ENCODE measurements around the gene ZDBF2. TPM values are rescaled to one million over a fixed set of nuclear protein-coding genes. Genes with fewer than 3 reads are reported as not detected.

ZDBF2 gene
- total RNA-seq, 2 experiments from 2014 or later = 10.5 to 10.9 TPM

- POLR2A ChIA-PET = no interaction called here
- no peak for ATAC-seq
- no peak overlapping the region for H3K4me3 Mint-ChIP-seq
- H3K36me3 Mint-ChIP-seq (ENCODE audit: low read depth) = no peaks in the 10 kb centered on the region
- H3K27me3 Mint-ChIP-seq = peaks cover 3% of the 10 kb centered on the region
- intact Hi-C loops (cut with micrococcal nuclease) = no loop called here
- DNase-seq = no peak
- H3K27ac Mint-ChIP-seq = no peak overlapping the region
- H3K9me3 Mint-ChIP-seq = no peaks in the 10 kb centered on the region
- no peak for TF ChIP-seq CTCF (IDR thresholded peaks at IDR 0.05)
- CTCF ChIA-PET = no interaction called here
- H3K4me1 Mint-ChIP-seq (ENCODE audit: low read depth) = no peaks in the 10 kb centered on the region
Measured at GRCh38 chr2:206324869-206325268, 50.4 kb downstream of the ZDBF2 start.

GRCh38 chr2:206328974-206329373 is 54.5 kb downstream of the ZDBF2 start:
- no peak for ATAC-seq
- Mint-ChIP-seq H3K27me3 (peaks cover 3% of the 10 kb centered on the region), H3K4me1 (ENCODE audit: low read depth) (no peaks in the 10 kb centered on the region), H3K27ac (no peak overlapping the region), H3K9me3 (no peaks in the 10 kb centered on the region), H3K4me3 (no peak overlapping the region), H3K36me3 (ENCODE audit: low read depth) (no peaks in the 10 kb centered on the region)
- POLR2A ChIA-PET = no interaction called here
- no peak for DNase-seq
- intact Hi-C loops (cut with micrococcal nuclease) = no loop called here
- TF ChIP-seq CTCF (IDR thresholded peaks at IDR 0.05) = no peak
- CTCF ChIA-PET = no interaction called here

GRCh38 chr2:206336861-206337260 is 62.4 kb downstream of the ZDBF2 start:
- ATAC-seq = no peak
- CTCF ChIA-PET = no interaction called here
- H3K36me3 Mint-ChIP-seq (ENCODE audit: low read depth) = no peaks in the 10 kb centered on the region

GRCh38 chr2:206337956-206338355 is 63.5 kb downstream of the ZDBF2 start:
- Mint-ChIP-seq H3K27ac (no peak overlapping the region), H3K27me3 (peaks cover 3% of the 10 kb centered on the region), H3K4me1 (ENCODE audit: low read depth) (no peaks in the 10 kb centered on the region), H3K4me3 (no peak overlapping the region), H3K9me3 (no peaks in the 10 kb centered on the region), H3K36me3 (ENCODE audit: low read depth) (no peaks in the 10 kb centered on the region)
- ATAC-seq (no peak), DNase-seq (no peak)
- intact Hi-C loops (cut with micrococcal nuclease) = no loop called here
- no peak for TF ChIP-seq CTCF (IDR thresholded peaks at IDR 0.05)
- ChIA-PET CTCF (no interaction called here), POLR2A (no interaction called here)

More at GRCh38 chr2:206336861-206337260, 62.4 kb downstream of the ZDBF2 start:
- no peak for DNase-seq
- Mint-ChIP-seq H3K9me3 (no peaks in the 10 kb centered on the region), H3K4me3 (no peak overlapping the region), H3K27me3 (peaks cover 2% of the 10 kb centered on the region), H3K4me1 (ENCODE audit: low read depth) (no peaks in the 10 kb centered on the region), H3K27ac (no peak overlapping the region)
- no peak for TF ChIP-seq CTCF (IDR thresholded peaks at IDR 0.05)
- POLR2A ChIA-PET = no interaction called here
- intact Hi-C loops (cut with micrococcal nuclease) = no loop called here

GRCh38 chr2:206341396-206341795 is 66.9 kb downstream of the ZDBF2 start:
- Mint-ChIP-seq H3K9me3 (no peaks in the 10 kb centered on the region), H3K4me3 (no peak overlapping the region), H3K27me3 (peaks cover 4% of the 10 kb centered on the region), H3K27ac (no peak overlapping the region), H3K36me3 (ENCODE audit: low read depth) (no peaks in the 10 kb centered on the region), H3K4me1 (ENCODE audit: low read depth) (no peaks in the 10 kb centered on the region)
- CTCF ChIA-PET = no interaction called here
- TF ChIP-seq CTCF (IDR thresholded peaks at IDR 0.05) = no peak
- intact Hi-C loops (cut with micrococcal nuclease) = no loop called here
- ATAC-seq (no peak), DNase-seq (no peak)
- POLR2A ChIA-PET = no interaction called here
